ENCODE data around the gene PAN2. TPM values are rescaled to one million over a fixed set of nuclear protein-coding genes. Genes with fewer than 3 reads are reported as not detected.
A peak's percentile ranks its signal among the peaks of the same experiment; 100 is the strongest.
"Not testable (repeated sequence)": the region's sequence is repeated elsewhere in the genome, so short reads cannot be mapped to it uniquely, and the experiment has no call there.

The PAN2 gene
- total and polyA plus RNA-seq, 12 donors = 19.6 to 124 (median 69.6) TPM

- Histone ChIP-seq H3K4me3 (no peak overlapping the region), H3K9me3 (replicated peaks in 1 of 3) (no peaks in the 10 kb centered on the region), H3K4me1 (replicated peaks in 1 of 2) (no peaks in the 10 kb centered on the region), H3K27me3 (no peaks in the 10 kb centered on the region), H3K27ac (peak overlapping the region in 1 of 5 donors; percentile 30), H3K36me3 (replicated peaks in 1 of 2) (peaks cover 0 to 63% of the 10 kb centered on the region in 2 donors)
- intact Hi-C loops (cut with DNase I) = loop anchor here in 1 of 2 donors (10.0 kb wide), 1 partner anchor 138 kb away; the partner anchor contains the start of gene SPRYD4
- 73 to 85% (median 79%) methylated on average over 6 of the region's 6 CpGs for WGBS, 4 donors
- no peak for TF ChIP-seq CTCF (IDR thresholded peaks at IDR 0.05)
- TF ChIP-seq POLR2A (IDR thresholded peaks at IDR 0.05) = no peak
- peak in 3 of 7 donors; percentile 30 to 43 (median 38) for DNase-seq
Observed at GRCh38 chr12:56326533-56326932, 7.3 kb downstream of the PAN2 start.

- intact Hi-C loops (cut with DNase I) = loop anchor here in 1 of 2 donors (10.0 kb wide), 1 partner anchor 139 kb away; the partner anchor contains the start of gene SPRYD4
- H3K27me3 ChIP-seq = no peaks in the 10 kb centered on the region
- H3K36me3 ChIP-seq (replicated peaks in 1 of 2) = peaks cover 0 to 63% of the 10 kb centered on the region in 2 donors
- no peak overlapping the region for H3K27ac ChIP-seq
- H3K4me3 ChIP-seq = no peak overlapping the region
- no peak for TF ChIP-seq POLR2A (IDR thresholded peaks at IDR 0.05)
- TF ChIP-seq CTCF (IDR thresholded peaks at IDR 0.05) = no peak
- WGBS, 4 donors = 95 to 98% (median 95%) methylated on average over 8 of the region's 8 CpGs
- H3K9me3 ChIP-seq (replicated peaks in 1 of 3) = no peaks in the 10 kb centered on the region
- DNase-seq = no peak
- H3K4me1 ChIP-seq (replicated peaks in 1 of 2) = no peaks in the 10 kb centered on the region
Observed at GRCh38 chr12:56326126-56326525, 7.7 kb downstream of the PAN2 start.

GRCh38 chr12:56324206-56324605, 9.6 kb downstream of the PAN2 start:
- TF ChIP-seq POLR2A (IDR thresholded peaks at IDR 0.05) (no peak), CTCF (IDR thresholded peaks at IDR 0.05) (no peak)
- no peak for DNase-seq
- H3K36me3 ChIP-seq (replicated peaks in 1 of 2) = peaks cover 0 to 69% of the 10 kb centered on the region in 2 donors
- H3K4me1 ChIP-seq (replicated peaks in 1 of 2) = no peaks in the 10 kb centered on the region
- intact Hi-C loops (cut with DNase I) = loop anchor here in 1 of 2 donors (10.0 kb wide), 1 partner anchor 141 kb away; the partner anchor contains the start of gene SPRYD4
- WGBS, 4 donors = 91 to 92% (median 92%) methylated on average over 6 of the region's 6 CpGs
- H3K4me3 ChIP-seq = no peak overlapping the region
- H3K27me3 ChIP-seq = no peaks in the 10 kb centered on the region
- no peaks in the 10 kb centered on the region for H3K9me3 ChIP-seq (replicated peaks in 1 of 3)
- no peak overlapping the region for H3K27ac ChIP-seq

- not testable (repeated sequence) for H3K9me3 ChIP-seq (replicated peaks in 1 of 3)
- H3K36me3 ChIP-seq (replicated peaks in 1 of 2) = peaks cover 0 to 63% of the 10 kb centered on the region in 2 donors
Observed at GRCh38 chr12:56321610-56322009, 12.2 kb downstream of the PAN2 start.

GRCh38 chr12:56321027-56321426, 12.8 kb downstream of the PAN2 start:
- Histone ChIP-seq H3K4me1 (replicated peaks in 1 of 2) (peaks cover 0 to 6% of the 10 kb centered on the region in 2 donors), H3K36me3 (replicated peaks in 1 of 2) (peaks cover 0 to 57% of the 10 kb centered on the region in 2 donors), H3K27me3 (no peaks in the 10 kb centered on the region), H3K4me3 (no peak overlapping the region), H3K9me3 (replicated peaks in 1 of 3) (no peaks in the 10 kb centered on the region), H3K27ac (peak overlapping the region in 3 of 5 donors; percentile 36 to 68 (median 49))
- DNase-seq = peak; percentile 26 to 86 (median 79)
- TF ChIP-seq CTCF (IDR thresholded peaks at IDR 0.05) (no peak), POLR2A (IDR thresholded peaks at IDR 0.05) (no peak)
- intact Hi-C loops (cut with DNase I) = loop anchor here in 1 of 2 donors (10.0 kb wide), 1 partner anchor 144 kb away; the partner anchor contains the start of gene SPRYD4
- WGBS, 4 donors = 30 to 47% (median 34%) methylated on average over 2 of the region's 2 CpGs

More at GRCh38 chr12:56321610-56322009, 12.2 kb downstream of the PAN2 start:
- not testable (repeated sequence) for DNase-seq; H3K27me3 ChIP-seq; H3K4me1 ChIP-seq (replicated peaks in 1 of 2); H3K4me3 ChIP-seq
- intact Hi-C loops (cut with DNase I) = loop anchor here in 1 of 2 donors (10.0 kb wide), 1 partner anchor 143 kb away; the partner anchor contains the start of gene SPRYD4
- 83 to 95% (median 93%) methylated on average over 8 of the region's 8 CpGs for WGBS, 4 donors
- H3K27ac ChIP-seq = peak overlapping the region in 2 of 5 donors; percentile 12 to 49
